Muscle layer of colon (tissue), 2 donors: ENCODE results near the gene LOXL1.
"Not testable (repeated sequence)": the region's sequence is repeated elsewhere in the genome, so short reads cannot be mapped to it uniquely, and the experiment has no call there.

Source experiments
- H3K27ac ChIP-seq: one replicate; pipeline ENCODE4 v1.7.0; 2013; ENCODE audit warnings: low read depth, mild to moderate bottlenecking, low read length, moderate library complexity
- H3K27me3 ChIP-seq, 2 donors: one replicate each; pipeline ENCODE4 v1.7.0; 2013; ENCODE audit warnings: low read length in 2 of 2, mild to moderate bottlenecking in 2 of 2; ENCODE audit not compliant: insufficient read depth in 2 of 2, control insufficient read depth in 1 of 2
- H3K36me3 ChIP-seq: one replicate; pipeline ENCODE4 v1.7.0; 2013; ENCODE audit warnings: mild to moderate bottlenecking, low read length; ENCODE audit not compliant: insufficient read depth
- H3K4me1 ChIP-seq: one replicate; pipeline ENCODE4 v1.7.0; 2013; ENCODE audit warnings: mild to moderate bottlenecking, low read length; ENCODE audit not compliant: insufficient read depth
- H3K4me3 ChIP-seq, 2 donors: one replicate each; pipeline ENCODE4 v1.7.0; 2013; ENCODE audit warnings: low read length in 2 of 2, low read depth in 1 of 2, mild to moderate bottlenecking in 1 of 2, moderate library complexity in 1 of 2
- H3K9ac ChIP-seq: one replicate; pipeline ENCODE4 v1.7.0; 2013; ENCODE audit warnings: low read length
- H3K9me3 ChIP-seq: one replicate; pipeline ENCODE4 v1.7.0; 2013; ENCODE audit warnings: mild to moderate bottlenecking, low read length
- donor health status: abdominal sarcoma.
- donor health status: Adenocarcinoma of cecum.

Gene LOXL1

GRCh38 chr15:73937296-73937695 is 11.0 kb downstream of the LOXL1 start:
- Histone ChIP-seq H3K27ac (no peak overlapping the region), H3K4me1 (peaks cover 21% of the 10 kb centered on the region), H3K36me3 (peaks cover 3% of the 10 kb centered on the region), H3K9me3 (no peaks in the 10 kb centered on the region), H3K4me3 (no peak overlapping the region), H3K27me3 (no peaks in the 10 kb centered on the region), H3K9ac (no peak overlapping the region)

GRCh38 chr15:73937726-73938125 is 11.5 kb downstream of the LOXL1 start:
- Histone ChIP-seq H3K9me3 (no peaks in the 10 kb centered on the region), H3K27ac (no peak overlapping the region), H3K4me1 (peaks cover 21% of the 10 kb centered on the region), H3K9ac (no peak overlapping the region), H3K36me3 (peaks cover 3% of the 10 kb centered on the region), H3K27me3 (no peaks in the 10 kb centered on the region), H3K4me3 (no peak overlapping the region)

- peaks cover 21% of the 10 kb centered on the region for H3K4me1 ChIP-seq
- not testable (repeated sequence) for H3K9ac ChIP-seq, H3K36me3 ChIP-seq, H3K27me3 ChIP-seq, H3K27ac ChIP-seq, H3K9me3 ChIP-seq, H3K4me3 ChIP-seq
These were observed 12.3 kb downstream of the LOXL1 start for GRCh38 chr15:73938516-73938915.

GRCh38 chr15:73939138-73939537 is 12.9 kb downstream of the LOXL1 start:
- Histone ChIP-seq H3K9ac (no peak overlapping the region), H3K9me3 (no peaks in the 10 kb centered on the region), H3K4me1 (peaks cover 21% of the 10 kb centered on the region), H3K4me3 (no peak overlapping the region), H3K27ac (no peak overlapping the region), H3K27me3 (no peaks in the 10 kb centered on the region), H3K36me3 (no peaks in the 10 kb centered on the region)

GRCh38 chr15:73940061-73940981 is 14.1 kb downstream of the LOXL1 start:
- Histone ChIP-seq H3K9me3 (no peaks in the 10 kb centered on the region), H3K4me3 (no peak overlapping the region), H3K27ac (no peak overlapping the region), H3K36me3 (peaks cover 12% of the 10 kb centered on the region), H3K9ac (no peak overlapping the region), H3K4me1 (peaks cover 26% of the 10 kb centered on the region), H3K27me3 (no peaks in the 10 kb centered on the region)

GRCh38 chr15:73941044-73941443 is 14.8 kb downstream of the LOXL1 start:
- H3K9me3 ChIP-seq: no peaks in the 10 kb centered on the region
- H3K4me3 ChIP-seq: no peak overlapping the region
- H3K4me1 ChIP-seq: peaks cover 22% of the 10 kb centered on the region
- H3K9ac ChIP-seq: no peak overlapping the region
- H3K27me3 ChIP-seq: no peaks in the 10 kb centered on the region
- H3K27ac ChIP-seq: no peak overlapping the region
- peaks cover 12% of the 10 kb centered on the region for H3K36me3 ChIP-seq

- no peaks in the 10 kb centered on the region for H3K9me3 ChIP-seq
- no peak overlapping the region for H3K9ac ChIP-seq
- H3K27me3 ChIP-seq: no peaks in the 10 kb centered on the region
- H3K36me3 ChIP-seq: peaks cover 13% of the 10 kb centered on the region
- no peak overlapping the region for H3K27ac ChIP-seq
- H3K4me1 ChIP-seq: peaks cover 18% of the 10 kb centered on the region
- H3K4me3 ChIP-seq: no peak overlapping the region
These were observed 15.2 kb downstream of the LOXL1 start for GRCh38 chr15:73941449-73941848.

- no peak overlapping the region for H3K4me3 ChIP-seq
- no peaks in the 10 kb centered on the region for H3K27me3 ChIP-seq
- peaks cover 19% of the 10 kb centered on the region for H3K36me3 ChIP-seq
- no peaks in the 10 kb centered on the region for H3K9me3 ChIP-seq
- no peak overlapping the region for H3K9ac ChIP-seq
- peaks cover 16% of the 10 kb centered on the region for H3K4me1 ChIP-seq
- H3K27ac ChIP-seq: no peak overlapping the region
These were observed 15.8 kb downstream of the LOXL1 start for GRCh38 chr15:73941871-73942635.

GRCh38 chr15:73942751-73943270 is 16.5 kb downstream of the LOXL1 start:
- no peak overlapping the region for H3K4me3 ChIP-seq
- no peak overlapping the region for H3K9ac ChIP-seq
- H3K27ac ChIP-seq: no peak overlapping the region
- H3K4me1 ChIP-seq: peaks cover 16% of the 10 kb centered on the region
- no peaks in the 10 kb centered on the region for H3K27me3 ChIP-seq
- H3K36me3 ChIP-seq: peaks cover 20% of the 10 kb centered on the region
- H3K9me3 ChIP-seq: no peaks in the 10 kb centered on the region

GRCh38 chr15:73944161-73945129 is 18.2 kb downstream of the LOXL1 start:
- no peak overlapping the region for H3K4me3 ChIP-seq
- no peaks in the 10 kb centered on the region for H3K9me3 ChIP-seq
- no peaks in the 10 kb centered on the region for H3K27me3 ChIP-seq
- peaks cover 31% of the 10 kb centered on the region for H3K36me3 ChIP-seq
- H3K4me1 ChIP-seq: peaks cover 16% of the 10 kb centered on the region
- H3K9ac ChIP-seq: no peak overlapping the region
- H3K27ac ChIP-seq: no peak overlapping the region

GRCh38 chr15:73945130-73945508 is 18.9 kb downstream of the LOXL1 start:
- Histone ChIP-seq H3K9me3 (no peaks in the 10 kb centered on the region), H3K4me1 (peaks cover 16% of the 10 kb centered on the region), H3K27ac (no peak overlapping the region)

More at GRCh38 chr15:73945130-73945508, 18.9 kb downstream of the LOXL1 start:
- Histone ChIP-seq H3K36me3 (peaks cover 36% of the 10 kb centered on the region), H3K27me3 (no peaks in the 10 kb centered on the region), H3K4me3 (no peak overlapping the region), H3K9ac (no peak overlapping the region)
